ENCODE results near the gene IRX5. TPM values are rescaled to one million over a fixed set of nuclear protein-coding genes. Genes with fewer than 3 reads are reported as not detected.

The IRX5 gene
- total and polyA plus RNA-seq, 2 donors (not counting 1 experiment from before 2014, with no cell fraction given): 0.05 to 0.17 TPM

GRCh38 chr16:54921206-54921824, 9.3 kb upstream of the IRX5 start:
- Histone ChIP-seq H3K9ac (ENCODE audit: insufficient read depth, low read length) (no peak overlapping the region), H3K27ac (ENCODE audit: insufficient read depth, low read length) (no peak overlapping the region), H2AFZ (ENCODE audit: low read length) (no peak overlapping the region), H3K79me2 (ENCODE audit: control insufficient read depth, insufficient read depth, low read length) (no peaks in the 10 kb centered on the region), H3K9me3 (ENCODE audit: control insufficient read depth, insufficient read depth, low read depth, low read length) (no peaks in the 10 kb centered on the region), H3K36me3 (ENCODE audit: control insufficient read depth, insufficient read depth, low read length) (no peaks in the 10 kb centered on the region), H3K4me2 (ENCODE audit: extremely low read depth, insufficient read depth, low read length) (no peak overlapping the region), H3K4me1 (ENCODE audit: control insufficient read depth, extremely low read depth, insufficient read depth, low read length) (no peaks in the 10 kb centered on the region), H3K4me3 (replicated peaks in 1 of 4; ENCODE audit: control extremely low read depth in 1 of 4, insufficient read depth in 1 of 4, low read depth in 3 of 4, low read length in 4 of 4) (no peak overlapping the region), H4K20me1 (ENCODE audit: control insufficient read depth, extremely low read depth, insufficient read depth, low read length) (no peaks in the 10 kb centered on the region), H3K27me3 (ENCODE audit: control insufficient read depth, insufficient read depth, low read length) (no peaks in the 10 kb centered on the region)
- TF ChIP-seq CTCF (conservative IDR thresholded peaks at IDR 0.05 in 1 of 2, IDR thresholded peaks at IDR 0.05 in 1 of 2; ENCODE audit: low read depth in 1 of 2, low read length in 2 of 2) (no peak), EZH2 (IDR thresholded peaks at IDR 0.05; ENCODE audit: low read length, missing control alignments) (no peak)
- peak in 1 of 2 donors; percentile 39 for DNase-seq (ENCODE audit: low read depth in 2 of 2)

GRCh38 chr16:54923055-54923473, 7.6 kb upstream of the IRX5 start:
- Histone ChIP-seq H3K4me3 (replicated peaks in 1 of 4; ENCODE audit: control extremely low read depth in 1 of 4, insufficient read depth in 1 of 4, low read depth in 3 of 4, low read length in 4 of 4) (no peak overlapping the region), H4K20me1 (ENCODE audit: control insufficient read depth, extremely low read depth, insufficient read depth, low read length) (no peaks in the 10 kb centered on the region), H3K36me3 (ENCODE audit: control insufficient read depth, insufficient read depth, low read length) (no peaks in the 10 kb centered on the region), H3K4me2 (ENCODE audit: extremely low read depth, insufficient read depth, low read length) (no peak overlapping the region), H3K27me3 (ENCODE audit: control insufficient read depth, insufficient read depth, low read length) (peaks cover 5% of the 10 kb centered on the region), H3K79me2 (ENCODE audit: control insufficient read depth, insufficient read depth, low read length) (no peaks in the 10 kb centered on the region), H3K27ac (ENCODE audit: insufficient read depth, low read length) (no peak overlapping the region), H3K4me1 (ENCODE audit: control insufficient read depth, extremely low read depth, insufficient read depth, low read length) (no peaks in the 10 kb centered on the region), H2AFZ (ENCODE audit: low read length) (no peak overlapping the region), H3K9me3 (ENCODE audit: control insufficient read depth, insufficient read depth, low read depth, low read length) (no peaks in the 10 kb centered on the region), H3K9ac (ENCODE audit: insufficient read depth, low read length) (no peak overlapping the region)
- peak in 1 of 2 donors; percentile 9 for DNase-seq (ENCODE audit: low read depth in 2 of 2)
- no peak for TF ChIP-seq CTCF (conservative IDR thresholded peaks at IDR 0.05 in 1 of 2, IDR thresholded peaks at IDR 0.05 in 1 of 2; ENCODE audit: low read depth in 1 of 2, low read length in 2 of 2)

- H3K9me3 ChIP-seq (ENCODE audit: control insufficient read depth, insufficient read depth, low read depth, low read length): no peaks in the 10 kb centered on the region
- H4K20me1 ChIP-seq (ENCODE audit: control insufficient read depth, extremely low read depth, insufficient read depth, low read length): no peaks in the 10 kb centered on the region
- H3K4me3 ChIP-seq (replicated peaks in 1 of 4; ENCODE audit: control extremely low read depth in 1 of 4, insufficient read depth in 1 of 4, low read depth in 3 of 4, low read length in 4 of 4): no peak overlapping the region
- TF ChIP-seq CTCF (conservative IDR thresholded peaks at IDR 0.05 in 1 of 2, IDR thresholded peaks at IDR 0.05 in 1 of 2; ENCODE audit: low read depth in 1 of 2, low read length in 2 of 2) (no peak), EZH2 (IDR thresholded peaks at IDR 0.05; ENCODE audit: low read length, missing control alignments) (no peak)
- no peak overlapping the region for H3K27ac ChIP-seq (ENCODE audit: insufficient read depth, low read length)
- no peaks in the 10 kb centered on the region for H3K79me2 ChIP-seq (ENCODE audit: control insufficient read depth, insufficient read depth, low read length)
- no peaks in the 10 kb centered on the region for H3K36me3 ChIP-seq (ENCODE audit: control insufficient read depth, insufficient read depth, low read length)
- H2AFZ ChIP-seq (ENCODE audit: low read length): no peak overlapping the region
- H3K9ac ChIP-seq (ENCODE audit: insufficient read depth, low read length): no peak overlapping the region
- peaks cover 6% of the 10 kb centered on the region for H3K27me3 ChIP-seq (ENCODE audit: control insufficient read depth, insufficient read depth, low read length)
- DNase-seq (ENCODE audit: low read depth in 2 of 2): no peak
- H3K4me1 ChIP-seq (ENCODE audit: control insufficient read depth, extremely low read depth, insufficient read depth, low read length): no peaks in the 10 kb centered on the region
- no peak overlapping the region for H3K4me2 ChIP-seq (ENCODE audit: extremely low read depth, insufficient read depth, low read length)
These were observed 6.7 kb upstream of the IRX5 start for GRCh38 chr16:54923988-54924387.
